ENCODE data around the gene MAP7D1. TPM values are rescaled to one million over a fixed set of nuclear protein-coding genes. Genes with fewer than 3 reads are reported as not detected.

Gene MAP7D1
- total RNA-seq, 1 donor from 2014 or later = 166 TPM

DNA sequence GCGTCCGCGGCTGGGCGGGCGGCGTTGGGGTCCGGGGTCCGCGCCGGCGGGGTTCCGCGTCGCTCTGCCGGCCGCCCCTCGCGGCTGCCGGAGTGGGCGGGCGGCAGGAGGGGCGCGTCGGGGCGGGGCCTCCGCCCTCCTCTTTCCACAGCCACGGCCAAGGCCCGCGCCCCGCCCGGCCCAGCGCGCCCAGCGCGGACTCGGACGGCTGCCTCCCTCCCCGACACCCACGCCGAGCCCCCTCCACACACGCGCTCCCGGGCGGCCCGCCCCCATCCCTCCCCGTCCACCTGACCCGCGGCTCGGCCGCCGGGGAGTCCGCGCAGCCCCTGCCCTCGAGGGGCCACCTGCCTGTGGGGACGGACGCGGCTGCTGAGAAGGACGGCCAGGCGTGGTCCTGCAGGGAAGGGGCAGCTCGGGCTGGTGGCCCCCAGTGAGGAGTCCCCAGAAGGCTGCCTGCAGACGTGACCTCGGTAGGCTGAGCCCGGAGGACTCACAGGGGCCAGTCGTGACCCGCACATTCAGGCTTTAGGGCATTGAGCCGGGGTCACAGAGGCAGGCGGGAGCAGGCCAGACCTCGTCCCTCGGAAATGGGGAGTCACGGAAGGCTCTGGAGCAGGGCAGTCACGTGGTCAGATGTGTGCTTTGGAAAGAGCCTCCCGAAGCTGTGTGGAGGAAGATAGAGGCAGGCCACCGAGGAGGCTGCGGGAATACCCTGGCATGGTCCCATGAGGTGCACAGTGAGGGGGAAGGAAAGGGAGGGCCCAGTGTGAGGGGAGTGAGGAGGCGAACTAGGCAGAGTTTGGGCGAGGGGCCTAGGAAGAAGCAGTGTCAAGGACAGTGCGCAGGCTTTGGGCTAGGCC is 30.6 kb upstream of the MAP7D1 start, which contains the start of gene COL8A2:
Gene COL8A2 (minus strand): TSS at position 94 of the 863 bp plus-strand sequence. CDS start 24,980 bp downstream, outside the sequence.
- H3K36me3 Mint-ChIP-seq (ENCODE audit: low read depth) = no peaks in the 10 kb centered on the region
- no peak for DNase-seq (ENCODE audit: low read depth, low spot score)
- H3K4me1 Mint-ChIP-seq = peaks cover 7% of the 10 kb centered on the region
- H3K27me3 Mint-ChIP-seq (ENCODE audit: low read depth) = peaks cover 52% of the 10 kb centered on the region
- no peak for TF ChIP-seq CTCF (conservative IDR thresholded peaks at IDR 0.05)
- no peak within 1 kb of the TSS for H3K27ac Mint-ChIP-seq (ENCODE audit: unreplicated experiment)
- H3K4me3 Mint-ChIP-seq = peak within 1 kb of the TSS; percentile 56
- H3K9me3 Mint-ChIP-seq = no peaks in the 10 kb centered on the region

DNA sequence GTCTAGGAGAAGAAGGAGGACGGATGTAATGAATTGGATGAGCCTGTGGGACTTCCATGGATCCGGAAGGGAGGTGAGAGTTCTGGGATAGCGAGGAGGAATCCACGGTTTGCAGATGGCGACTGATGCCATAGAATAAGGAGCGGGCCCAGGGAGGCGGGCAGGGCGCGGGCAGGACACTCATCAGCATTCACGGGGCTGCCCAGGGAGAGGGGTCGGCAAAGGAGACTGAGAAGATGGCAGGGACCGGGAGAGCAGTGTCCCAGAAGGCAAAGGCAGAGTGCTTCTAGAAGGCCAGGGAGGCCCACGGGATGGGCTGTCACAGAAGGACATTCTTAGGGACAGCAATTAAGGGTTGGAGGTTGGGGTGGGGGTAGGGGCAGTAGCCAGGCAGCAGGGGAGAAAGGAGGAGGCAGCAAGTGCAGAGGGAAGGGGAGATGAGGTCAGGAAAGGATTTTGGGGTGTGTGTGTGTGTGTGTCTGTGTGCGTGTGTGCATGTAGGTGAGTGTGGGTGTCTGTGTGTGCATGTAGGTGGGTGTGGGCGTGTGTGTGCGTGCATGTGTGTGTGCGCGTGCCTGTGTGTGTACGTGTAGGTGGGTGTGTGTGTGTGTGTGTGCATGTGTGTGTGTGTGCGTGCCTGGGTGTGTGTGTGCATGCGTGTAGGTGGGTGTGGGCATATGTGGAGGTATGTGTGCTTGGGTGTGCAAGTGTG is 29.8 kb upstream of the MAP7D1 start:
- Mint-ChIP-seq H3K9me3 (no peaks in the 10 kb centered on the region), H3K4me1 (peaks cover 7% of the 10 kb centered on the region), H3K27ac (ENCODE audit: unreplicated experiment) (no peak overlapping the region), H3K4me3 (peak overlapping the region; percentile 56), H3K27me3 (ENCODE audit: low read depth) (peaks cover 52% of the 10 kb centered on the region), H3K36me3 (ENCODE audit: low read depth) (no peaks in the 10 kb centered on the region)
- TF ChIP-seq CTCF (conservative IDR thresholded peaks at IDR 0.05) = no peak
- no peak for DNase-seq (ENCODE audit: low read depth, low spot score)

- H3K27me3 Mint-ChIP-seq (ENCODE audit: low read depth) = peaks cover 46% of the 10 kb centered on the region
- H3K4me1 Mint-ChIP-seq = peaks cover 7% of the 10 kb centered on the region
- DNase-seq (ENCODE audit: low read depth, low spot score) = no peak
- H3K36me3 Mint-ChIP-seq (ENCODE audit: low read depth) = no peaks in the 10 kb centered on the region
- no peak overlapping the region for H3K4me3 Mint-ChIP-seq
- H3K9me3 Mint-ChIP-seq = no peaks in the 10 kb centered on the region
- TF ChIP-seq CTCF (conservative IDR thresholded peaks at IDR 0.05) = no peak
- H3K27ac Mint-ChIP-seq (ENCODE audit: unreplicated experiment) = no peak overlapping the region
Observed at GRCh38 chr1:36126797-36127500, 29.0 kb upstream of the MAP7D1 start.

- no peak overlapping the region for H3K27ac Mint-ChIP-seq (ENCODE audit: unreplicated experiment)
Observed at GRCh38 chr1:36128126-36128904, 27.6 kb upstream of the MAP7D1 start.

More at GRCh38 chr1:36128126-36128904, 27.6 kb upstream of the MAP7D1 start:
- no peaks in the 10 kb centered on the region for H3K9me3 Mint-ChIP-seq
- H3K27me3 Mint-ChIP-seq (ENCODE audit: low read depth) = peaks cover 32% of the 10 kb centered on the region
- TF ChIP-seq CTCF (conservative IDR thresholded peaks at IDR 0.05) = no peak
- peaks cover 7% of the 10 kb centered on the region for H3K4me1 Mint-ChIP-seq
- DNase-seq (ENCODE audit: low read depth, low spot score) = no peak
- peak overlapping the region; percentile 31 for H3K4me3 Mint-ChIP-seq
- no peaks in the 10 kb centered on the region for H3K36me3 Mint-ChIP-seq (ENCODE audit: low read depth)

All from neural crest cell (in vitro differentiated cells).